Measurements from ENCODE around the gene MIDN. TPM values are rescaled to one million over a fixed set of nuclear protein-coding genes. Genes with fewer than 3 reads are reported as not detected.

The MIDN gene
- total and polyA plus RNA-seq, 10 of the 15 experiments (the other 5 are each of a cell fraction or from before 2014, with no cell fraction given) = 0.38 to 51.5 (median 7.2) TPM

- TF ChIP-seq CHD1 (IDR thresholded peaks at IDR 0.05; ENCODE audit: low read depth, low read length) = no peak
- no peak for TF ChIP-seq BMI1 (IDR thresholded peaks at IDR 0.05; ENCODE audit: borderline replicate concordance)
- TF ChIP-seq, protein P1, sequence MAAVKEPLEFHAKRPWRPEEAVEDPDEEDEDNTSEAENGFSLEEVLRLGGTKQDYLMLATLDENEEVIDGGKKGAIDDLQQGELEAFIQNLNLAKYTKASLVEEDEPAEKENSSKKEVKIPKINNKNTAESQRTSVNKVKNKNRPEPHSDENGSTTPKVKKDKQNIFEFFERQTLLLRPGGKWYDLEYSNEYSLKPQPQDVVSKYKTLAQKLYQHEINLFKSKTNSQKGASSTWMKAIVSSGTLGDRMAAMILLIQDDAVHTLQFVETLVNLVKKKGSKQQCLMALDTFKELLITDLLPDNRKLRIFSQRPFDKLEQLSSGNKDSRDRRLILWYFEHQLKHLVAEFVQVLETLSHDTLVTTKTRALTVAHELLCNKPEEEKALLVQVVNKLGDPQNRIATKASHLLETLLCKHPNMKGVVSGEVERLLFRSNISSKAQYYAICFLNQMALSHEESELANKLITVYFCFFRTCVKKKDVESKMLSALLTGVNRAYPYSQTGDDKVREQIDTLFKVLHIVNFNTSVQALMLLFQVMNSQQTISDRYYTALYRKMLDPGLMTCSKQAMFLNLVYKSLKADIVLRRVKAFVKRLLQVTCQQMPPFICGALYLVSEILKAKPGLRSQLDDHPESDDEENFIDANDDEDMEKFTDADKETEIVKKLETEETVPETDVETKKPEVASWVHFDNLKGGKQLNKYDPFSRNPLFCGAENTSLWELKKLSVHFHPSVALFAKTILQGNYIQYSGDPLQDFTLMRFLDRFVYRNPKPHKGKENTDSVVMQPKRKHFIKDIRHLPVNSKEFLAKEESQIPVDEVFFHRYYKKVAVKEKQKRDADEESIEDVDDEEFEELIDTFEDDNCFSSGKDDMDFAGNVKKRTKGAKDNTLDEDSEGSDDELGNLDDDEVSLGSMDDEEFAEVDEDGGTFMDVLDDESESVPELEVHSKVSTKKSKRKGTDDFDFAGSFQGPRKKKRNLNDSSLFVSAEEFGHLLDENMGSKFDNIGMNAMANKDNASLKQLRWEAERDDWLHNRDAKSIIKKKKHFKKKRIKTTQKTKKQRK (IDR thresholded peaks at IDR 0.05; ENCODE audit: low read depth, low read length) = peak; percentile 79
- TF ChIP-seq CHD2 (IDR thresholded peaks at IDR 0.05; ENCODE audit: borderline replicate concordance, low read depth, low read length) = peak; percentile 94; the same call in 1 of the 2 replicates
- TF ChIP-seq HCFC1 (IDR thresholded peaks at IDR 0.05; ENCODE audit: low read length) = peak; percentile 55; the same call in 1 of the 2 replicates
- TF ChIP-seq, protein P2, sequence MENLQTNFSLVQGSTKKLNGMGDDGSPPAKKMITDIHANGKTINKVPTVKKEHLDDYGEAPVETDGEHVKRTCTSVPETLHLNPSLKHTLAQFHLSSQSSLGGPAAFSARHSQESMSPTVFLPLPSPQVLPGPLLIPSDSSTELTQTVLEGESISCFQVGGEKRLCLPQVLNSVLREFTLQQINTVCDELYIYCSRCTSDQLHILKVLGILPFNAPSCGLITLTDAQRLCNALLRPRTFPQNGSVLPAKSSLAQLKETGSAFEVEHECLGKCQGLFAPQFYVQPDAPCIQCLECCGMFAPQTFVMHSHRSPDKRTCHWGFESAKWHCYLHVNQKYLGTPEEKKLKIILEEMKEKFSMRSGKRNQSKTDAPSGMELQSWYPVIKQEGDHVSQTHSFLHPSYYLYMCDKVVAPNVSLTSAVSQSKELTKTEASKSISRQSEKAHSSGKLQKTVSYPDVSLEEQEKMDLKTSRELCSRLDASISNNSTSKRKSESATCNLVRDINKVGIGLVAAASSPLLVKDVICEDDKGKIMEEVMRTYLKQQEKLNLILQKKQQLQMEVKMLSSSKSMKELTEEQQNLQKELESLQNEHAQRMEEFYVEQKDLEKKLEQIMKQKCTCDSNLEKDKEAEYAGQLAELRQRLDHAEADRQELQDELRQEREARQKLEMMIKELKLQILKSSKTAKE (IDR thresholded peaks at IDR 0.05; ENCODE audit: low read depth, poor library complexity, severe bottlenecking) = no peak
- TF ChIP-seq TCF7 (IDR thresholded peaks at IDR 0.05; ENCODE audit: borderline replicate concordance) = no peak
- no peak; the same call in 1 of the 2 replicates for TF ChIP-seq NRF1 (conservative IDR thresholded peaks at IDR 0.05; ENCODE audit: low read depth, low read length)
- TF ChIP-seq MYB (IDR thresholded peaks at IDR 0.05; ENCODE audit: borderline replicate concordance, low read depth, low read length) = no peak
- TF ChIP-seq PKNOX1 (IDR thresholded peaks at IDR 0.05) = peak; percentile 99
- TF ChIP-seq USF1 (IDR thresholded peaks at IDR 0.05; ENCODE audit: borderline replicate concordance, extremely low read length, insufficient read depth, low read depth, low read length) = no peak
- peak; percentile 45; the same call in 1 of the 2 replicates for TF ChIP-seq IKZF1 (conservative IDR thresholded peaks at IDR 0.05)
- TF ChIP-seq ZNF274 (IDR thresholded peaks at IDR 0.05; ENCODE audit: insufficient read depth, insufficient read length) = no peak
- no peak for TF ChIP-seq RELA (IDR thresholded peaks at IDR 0.05; ENCODE audit: borderline replicate concordance, partially characterized antibody)
- no peak; the same call in 1 of the 2 replicates for TF ChIP-seq RCOR1 (conservative IDR thresholded peaks at IDR 0.05; ENCODE audit: low read depth, low read length)
- 0 out of 2 replicates have a peak, but pooled peaks have one; percentile 35 for TF ChIP-seq CREM (IDR thresholded peaks at IDR 0.05; ENCODE audit: low read depth)
- TF ChIP-seq PML (IDR thresholded peaks at IDR 0.05; ENCODE audit: low read length) = no peak
- no peak for TF ChIP-seq ATF7 (IDR thresholded peaks at IDR 0.05; ENCODE audit: low read depth)
- TF ChIP-seq TAF1 (IDR thresholded peaks at IDR 0.05; ENCODE audit: borderline replicate concordance, low read depth, low read length) = peak; percentile 92
- 0 out of 2 replicates have a peak, but pooled peaks have one; percentile 60 for TF ChIP-seq HDGF (IDR thresholded peaks at IDR 0.05)
- TF ChIP-seq, protein P3, sequence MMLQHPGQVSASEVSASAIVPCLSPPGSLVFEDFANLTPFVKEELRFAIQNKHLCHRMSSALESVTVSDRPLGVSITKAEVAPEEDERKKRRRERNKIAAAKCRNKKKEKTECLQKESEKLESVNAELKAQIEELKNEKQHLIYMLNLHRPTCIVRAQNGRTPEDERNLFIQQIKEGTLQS (IDR thresholded peaks at IDR 0.05; ENCODE audit: borderline replicate concordance, extremely low read depth, low read depth, low read length) = no peak
These were observed 43.0 kb upstream of the MIDN start, which contains the start of gene STK11 (continued) for GRCh38 chr19:1205114-1206099.

Measured in GM12878 (cell line).